Measurements from ENCODE around the gene CIBAR2.

The CIBAR2 gene

GRCh38 chr16:85101956-85102630, 10.2 kb downstream of the CIBAR2 start:
- DNase-seq = no peak

DNA sequence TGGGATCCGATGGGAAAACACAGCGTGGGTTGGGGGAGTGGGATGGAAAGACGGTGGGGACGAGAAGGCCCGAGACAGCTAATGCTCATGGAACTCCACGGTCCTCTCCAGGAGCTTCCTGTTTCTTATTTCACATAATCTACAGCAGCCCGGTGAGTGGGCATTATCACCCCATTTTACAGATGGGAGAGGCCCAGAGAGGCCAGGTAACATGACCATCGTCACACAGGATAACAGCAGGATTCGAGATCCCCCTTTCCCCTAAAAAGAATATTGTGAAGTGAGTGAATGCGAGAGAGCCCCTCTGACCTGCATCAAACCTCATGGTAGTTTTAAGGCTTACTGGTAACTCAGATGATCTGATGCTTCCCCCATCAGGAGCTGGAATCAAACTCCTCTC, 12.0 kb downstream of the CIBAR2 start:
- no peak for DNase-seq

- no peak for DNase-seq
These were observed 13.7 kb downstream of the CIBAR2 start for GRCh38 chr16:85098565-85098964.

GRCh38 chr16:85096921-85097320, 15.4 kb downstream of the CIBAR2 start:
- DNase-seq = no peak

DNA sequence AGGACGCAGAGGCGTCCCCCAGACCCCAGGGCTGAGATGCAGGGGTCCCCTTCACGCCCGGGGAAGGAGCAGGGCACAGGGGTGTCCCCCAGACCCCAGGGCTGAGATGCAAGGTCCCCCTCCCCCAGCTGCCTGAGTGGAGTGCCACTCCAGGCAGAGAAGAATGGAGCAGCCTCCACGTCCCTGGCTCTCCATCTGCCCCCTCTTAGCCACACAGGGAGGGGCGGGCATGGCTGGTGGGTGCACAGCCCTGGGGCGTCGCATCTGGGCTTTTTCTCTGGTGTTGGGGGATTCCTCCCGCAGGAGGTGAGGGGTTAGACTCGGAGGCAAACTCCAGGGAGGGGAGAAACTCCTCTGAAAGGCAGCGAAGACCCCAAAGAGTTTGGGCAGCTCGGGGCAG, 17.5 kb downstream of the CIBAR2 start:
- DNase-seq = no peak

DNA sequence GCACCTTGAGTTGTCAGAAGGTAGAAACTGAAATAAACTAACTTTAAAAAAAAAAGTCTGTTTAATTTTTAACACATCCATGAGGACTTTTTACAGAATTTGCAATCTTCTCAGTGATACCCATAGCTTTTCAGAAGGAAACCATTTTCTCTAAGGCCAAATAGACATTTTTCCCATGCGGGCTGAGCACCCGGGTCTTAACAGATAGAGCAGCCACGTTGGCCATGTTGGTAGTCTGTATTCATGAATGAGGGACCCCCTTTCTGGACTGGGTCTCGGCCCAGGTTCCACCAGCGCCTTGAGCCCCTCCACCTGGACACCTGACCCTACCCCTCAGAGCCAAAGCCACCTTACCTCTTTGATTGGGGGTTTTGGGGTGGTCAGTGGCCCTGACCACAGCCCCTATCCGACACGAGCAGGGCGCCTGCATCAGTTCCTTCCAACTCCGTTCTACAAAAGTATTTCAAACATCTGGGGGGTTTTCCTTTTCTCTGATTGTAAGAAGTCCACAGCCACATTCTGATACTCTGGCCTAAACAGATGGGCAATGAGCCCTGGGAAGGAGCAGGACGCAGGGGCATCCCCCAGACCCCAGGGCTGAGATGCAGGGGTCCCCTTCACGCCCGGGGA, 18.0 kb downstream of the CIBAR2 start:
- DNase-seq = no peak

DNA sequence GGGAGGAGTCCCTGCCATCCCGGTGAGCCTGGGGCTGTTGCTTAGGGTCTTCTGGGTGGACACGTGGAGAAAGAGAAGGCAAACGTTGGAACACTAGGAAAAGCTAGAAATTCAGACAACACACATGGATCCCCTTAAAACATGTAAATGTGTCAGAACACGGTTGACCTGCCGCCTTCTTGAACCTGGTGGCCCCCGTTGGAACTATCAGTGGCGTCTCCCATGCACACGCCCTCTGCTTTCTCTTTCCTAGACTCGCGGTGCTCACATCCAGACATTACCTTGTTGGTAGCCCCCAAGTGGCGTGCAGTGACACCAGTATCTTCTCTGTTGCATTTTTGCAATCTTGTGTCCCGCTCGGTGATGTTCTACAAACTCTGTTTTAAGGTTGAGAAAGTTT, 18.6 kb downstream of the CIBAR2 start:
- no peak for DNase-seq

DNA sequence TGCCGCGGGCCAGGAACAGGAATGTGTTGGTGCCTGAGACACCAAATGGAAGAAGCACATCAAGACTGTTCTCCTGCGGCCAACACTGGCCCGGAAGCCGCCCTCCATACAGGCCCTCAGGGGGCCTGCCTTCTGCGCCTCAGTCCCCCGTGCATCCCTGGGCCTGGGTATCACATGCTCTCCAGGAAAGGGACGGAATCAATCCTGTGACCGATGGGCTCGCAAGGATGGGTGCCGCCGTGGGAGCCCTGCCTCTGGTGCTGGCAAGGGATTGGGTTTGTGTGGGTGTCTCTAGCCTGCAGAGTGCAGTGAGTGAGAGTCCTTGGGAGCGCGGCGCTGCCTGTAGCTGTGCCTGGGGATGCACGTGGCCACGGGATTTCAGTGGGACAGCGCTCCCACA, 19.4 kb downstream of the CIBAR2 start:
- no peak for DNase-seq

DNA sequence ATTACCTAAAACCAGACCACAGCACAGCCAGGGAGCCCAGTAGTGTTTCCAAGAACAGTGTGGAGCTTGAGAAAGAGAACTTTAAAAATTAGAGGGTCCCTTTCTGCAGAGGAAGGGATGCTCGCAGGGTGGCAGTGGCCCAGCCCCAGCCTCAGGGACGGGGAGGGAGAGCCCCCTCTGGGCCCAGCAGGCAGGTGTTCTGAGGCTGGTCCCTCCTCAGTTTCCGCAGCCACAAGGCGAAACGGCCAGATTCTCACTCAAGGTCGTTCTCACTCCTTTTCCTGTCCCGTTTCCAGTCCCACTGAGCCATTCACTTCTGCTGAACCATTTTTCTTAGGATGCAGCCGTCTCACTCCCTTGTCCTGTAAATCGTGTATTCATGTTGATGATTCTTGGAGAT, 20.0 kb downstream of the CIBAR2 start:
- no peak for DNase-seq

DNA sequence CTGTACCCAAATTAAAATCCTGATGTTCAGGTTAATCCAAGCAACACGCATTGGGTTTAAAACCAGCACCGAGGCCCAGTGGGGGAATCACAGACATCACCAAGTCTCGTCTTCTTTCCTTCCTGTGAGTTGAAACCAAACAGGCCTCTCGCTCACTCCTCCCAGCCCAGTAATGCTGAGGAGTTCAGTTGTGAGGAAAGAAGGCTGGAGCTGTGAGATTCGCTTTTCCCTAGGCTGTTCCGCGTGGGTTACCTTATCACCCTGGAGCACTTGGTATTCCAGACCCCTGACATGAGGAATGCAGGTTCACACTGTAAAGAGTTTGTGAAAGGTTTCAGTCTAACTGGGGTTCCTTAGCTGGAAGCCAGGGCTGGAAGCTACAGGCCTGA, 20.8 kb downstream of the CIBAR2 start:
- DNase-seq = no peak

- no peak for DNase-seq
These were observed 21.3 kb downstream of the CIBAR2 start for GRCh38 chr16:85090873-85091521.

DNA sequence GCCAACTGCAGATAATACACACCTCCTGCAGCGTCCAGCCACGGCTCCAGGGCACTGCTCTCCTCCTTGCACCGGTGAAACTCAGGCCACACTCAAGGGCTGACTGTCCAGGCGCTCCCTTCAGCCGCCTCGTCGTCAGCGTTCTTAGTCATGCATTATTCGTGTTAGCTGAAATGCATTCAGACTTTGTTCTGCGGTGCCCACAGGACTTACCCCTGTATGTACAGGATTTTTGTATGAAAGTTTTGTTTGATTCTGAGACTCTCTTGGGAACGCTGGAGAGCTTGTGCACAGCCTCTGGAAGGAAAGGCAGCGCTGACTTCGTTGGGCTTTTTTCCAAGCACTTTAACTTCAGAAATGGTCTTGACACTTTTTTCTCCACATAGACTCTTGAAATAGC, 22.1 kb downstream of the CIBAR2 start:
- DNase-seq = no peak

- no peak for DNase-seq
These were observed 22.7 kb downstream of the CIBAR2 start for GRCh38 chr16:85089525-85089924.

- DNase-seq = no peak
These were observed 23.6 kb downstream of the CIBAR2 start for GRCh38 chr16:85088570-85089199.

- DNase-seq = no peak
These were observed 24.2 kb downstream of the CIBAR2 start for GRCh38 chr16:85087899-85088569.

GRCh38 chr16:85086347-85087291, 25.7 kb downstream of the CIBAR2 start:
- DNase-seq = peak; percentile 49 to 64

DNA sequence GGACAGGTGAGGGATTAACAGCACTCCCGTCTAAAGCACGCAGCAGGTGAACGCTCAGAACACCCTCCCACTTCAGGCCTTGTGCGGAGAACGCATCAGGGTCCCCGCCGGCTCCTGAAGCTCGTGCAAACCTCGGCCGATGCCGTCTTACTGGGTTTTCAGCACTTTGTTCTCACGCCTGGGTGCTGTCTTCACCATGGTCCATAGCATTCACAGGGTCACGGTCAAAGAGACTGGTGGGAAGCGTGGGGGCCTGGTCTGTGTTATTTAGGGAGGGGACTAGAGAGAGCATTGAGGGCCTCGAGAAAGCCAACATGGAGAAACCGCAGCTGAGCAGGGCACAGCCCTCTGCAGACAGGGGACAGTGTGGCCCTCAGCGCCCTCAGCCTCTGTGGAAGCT, 26.6 kb downstream of the CIBAR2 start:
- DNase-seq = no peak

- DNase-seq = no peak
These were observed 27.3 kb downstream of the CIBAR2 start for GRCh38 chr16:85084841-85085510.

DNA sequence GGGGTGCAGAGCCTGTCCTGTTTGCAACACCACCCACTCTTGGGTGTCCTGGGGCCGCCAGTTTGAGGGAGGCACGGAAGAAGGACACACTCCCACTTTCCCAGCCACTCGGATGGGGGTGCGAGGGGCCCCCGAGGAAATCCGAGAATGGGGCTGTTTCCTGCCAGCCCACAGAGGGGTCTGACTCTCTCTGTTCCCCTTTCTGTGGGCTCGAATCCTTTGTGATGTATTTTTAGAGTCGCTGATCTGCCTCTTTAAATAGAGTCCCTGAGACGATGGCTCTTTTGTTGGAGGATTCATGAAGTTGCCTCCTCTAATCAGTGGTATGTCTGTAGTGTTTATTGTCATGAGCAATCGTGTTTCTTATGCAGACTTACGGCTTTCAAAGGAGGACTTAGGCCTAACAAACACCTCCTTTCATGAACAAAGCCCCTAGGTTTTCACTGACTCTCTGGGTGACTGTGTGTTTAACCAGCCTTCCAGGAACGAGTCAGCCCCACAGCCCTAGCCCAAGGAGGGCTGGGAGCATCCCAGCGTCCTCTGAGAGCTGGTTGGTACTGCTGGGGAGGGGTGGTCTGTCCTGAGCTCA, 29.1 kb downstream of the CIBAR2 start:
- DNase-seq = no peak

DNA sequence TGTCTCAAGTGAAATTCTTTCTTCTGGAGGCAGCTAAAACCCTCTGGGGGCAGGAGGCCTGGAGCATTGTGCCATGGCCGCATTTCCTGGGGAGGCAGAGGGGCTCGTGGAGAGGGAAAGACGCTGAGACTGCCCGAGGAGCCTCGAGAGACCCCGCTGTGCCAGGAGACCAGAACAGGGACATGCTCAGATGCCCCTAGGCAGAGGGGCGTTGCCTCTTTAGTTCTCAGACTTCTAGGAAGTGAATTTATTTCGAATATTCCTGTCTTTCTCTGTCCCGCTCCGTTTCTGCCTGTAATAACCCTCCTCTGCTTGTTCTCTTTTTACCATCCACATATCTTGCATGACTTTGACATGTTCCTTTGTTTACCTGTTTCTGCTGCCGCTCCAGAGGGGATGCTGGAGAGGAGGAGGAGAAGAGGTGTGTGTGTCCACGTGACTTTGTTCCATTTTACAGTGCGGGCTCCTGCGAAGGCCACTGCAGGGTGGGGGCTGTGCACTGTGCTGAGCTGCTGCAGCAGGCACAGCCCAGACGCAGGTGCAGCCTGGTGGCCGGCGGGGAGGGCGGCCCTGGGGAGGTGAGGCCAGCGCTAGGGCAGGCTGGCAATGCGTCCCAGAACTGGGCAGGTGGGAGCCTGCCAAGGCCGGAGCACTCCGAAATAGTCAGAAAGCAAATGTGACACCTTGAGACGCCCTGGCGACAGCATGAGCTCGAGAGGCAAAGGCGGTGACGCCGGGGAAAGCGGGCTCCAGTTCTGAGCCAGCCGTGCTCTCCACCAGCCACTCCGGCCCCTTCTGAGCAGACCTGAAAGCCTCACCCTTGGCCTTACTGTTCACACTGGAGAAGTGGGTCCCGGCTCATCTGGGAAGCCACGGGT, 29.9 kb downstream of the CIBAR2 start:
- no peak for DNase-seq
